ENCODE measurements around the gene RPE. TPM values are rescaled to one million over a fixed set of nuclear protein-coding genes. Genes with fewer than 3 reads are reported as not detected.

Gene RPE
- total RNA-seq, 3 donors from 2014 or later, result 41.0 to 47.5 (median 41.7) TPM

DNA sequence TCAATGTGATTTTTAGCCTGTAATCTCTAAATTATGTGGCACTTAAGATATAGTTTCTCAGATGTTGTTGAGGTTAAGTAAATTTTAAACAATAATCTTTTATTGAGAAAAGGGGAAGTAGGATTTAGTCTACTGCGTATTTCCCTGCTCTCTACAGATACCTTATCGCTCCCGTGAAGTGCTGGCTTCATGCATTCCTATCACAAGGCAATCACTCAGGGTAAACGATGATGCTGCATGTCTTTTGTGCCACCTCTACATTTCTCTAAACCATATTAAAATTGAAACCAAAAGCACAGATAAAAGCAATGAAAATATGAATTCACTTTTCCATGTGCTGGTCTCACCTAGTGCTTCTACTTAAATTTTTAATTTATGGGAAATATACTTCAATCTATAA, 14.4 kb upstream of the RPE start:
- no peaks in the 10 kb centered on the region for H3K36me3 ChIP-seq (ENCODE audit: low read depth)
- DNase-seq, result no peak
- H3K4me3 ChIP-seq, result no peak overlapping the region
- intact Hi-C loops (cut with DNase I, micrococcal nuclease), result no loop called here
- H3K9me3 ChIP-seq, result no peaks in the 10 kb centered on the region
- TF ChIP-seq, protein P1, sequence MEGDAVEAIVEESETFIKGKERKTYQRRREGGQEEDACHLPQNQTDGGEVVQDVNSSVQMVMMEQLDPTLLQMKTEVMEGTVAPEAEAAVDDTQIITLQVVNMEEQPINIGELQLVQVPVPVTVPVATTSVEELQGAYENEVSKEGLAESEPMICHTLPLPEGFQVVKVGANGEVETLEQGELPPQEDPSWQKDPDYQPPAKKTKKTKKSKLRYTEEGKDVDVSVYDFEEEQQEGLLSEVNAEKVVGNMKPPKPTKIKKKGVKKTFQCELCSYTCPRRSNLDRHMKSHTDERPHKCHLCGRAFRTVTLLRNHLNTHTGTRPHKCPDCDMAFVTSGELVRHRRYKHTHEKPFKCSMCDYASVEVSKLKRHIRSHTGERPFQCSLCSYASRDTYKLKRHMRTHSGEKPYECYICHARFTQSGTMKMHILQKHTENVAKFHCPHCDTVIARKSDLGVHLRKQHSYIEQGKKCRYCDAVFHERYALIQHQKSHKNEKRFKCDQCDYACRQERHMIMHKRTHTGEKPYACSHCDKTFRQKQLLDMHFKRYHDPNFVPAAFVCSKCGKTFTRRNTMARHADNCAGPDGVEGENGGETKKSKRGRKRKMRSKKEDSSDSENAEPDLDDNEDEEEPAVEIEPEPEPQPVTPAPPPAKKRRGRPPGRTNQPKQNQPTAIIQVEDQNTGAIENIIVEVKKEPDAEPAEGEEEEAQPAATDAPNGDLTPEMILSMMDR (IDR thresholded peaks at IDR 0.05), result no peak
- H3K4me1 ChIP-seq (ENCODE audit: low read depth), result no peaks in the 10 kb centered on the region
- ATAC-seq, result no peak

DNA sequence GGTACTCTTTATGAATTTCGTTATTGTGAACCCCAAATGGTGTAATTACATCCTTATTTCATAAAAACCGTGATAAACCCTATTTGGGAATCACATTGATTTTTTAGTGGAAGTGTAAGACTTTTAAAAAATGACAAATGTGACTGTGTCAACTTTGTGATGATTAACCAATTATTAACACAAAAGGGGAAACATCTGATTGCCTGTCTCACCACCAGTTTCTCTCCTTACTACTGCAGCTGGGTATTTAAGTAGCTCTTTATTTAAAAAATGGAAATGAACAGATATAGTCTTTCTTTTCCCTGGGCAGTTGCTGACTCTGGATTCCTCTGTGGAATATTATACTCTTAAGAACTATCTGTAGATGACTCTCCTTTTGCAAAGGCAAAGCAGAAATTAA, 11.6 kb upstream of the RPE start:
- intact Hi-C loops (cut with DNase I, micrococcal nuclease), result no loop called here
- DNase-seq, result no peak

DNA sequence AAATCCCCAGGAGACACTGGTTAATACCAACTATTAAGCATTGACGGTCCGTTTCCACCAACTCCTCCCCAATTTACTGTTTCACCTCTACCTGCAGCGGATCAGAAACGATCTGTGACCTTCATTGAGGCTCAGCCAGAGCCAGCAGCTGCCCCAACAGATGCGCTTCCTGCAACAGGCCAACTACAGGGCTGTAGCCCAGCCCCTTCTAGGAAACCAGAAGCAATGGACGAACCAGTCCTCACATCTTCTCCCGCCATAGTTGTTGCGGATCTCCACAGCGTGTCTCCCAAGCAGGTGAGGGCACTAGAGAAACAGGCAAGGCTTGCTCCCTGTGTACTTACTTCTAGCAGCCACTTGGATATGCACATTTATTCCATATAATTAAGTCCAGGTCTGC, 8.5 kb upstream of the RPE start:
- H3K4me1 ChIP-seq (ENCODE audit: low read depth), result no peaks in the 10 kb centered on the region
- H3K36me3 ChIP-seq (ENCODE audit: low read depth), result no peaks in the 10 kb centered on the region
- ATAC-seq (no peak), DNase-seq (no peak)
- TF ChIP-seq, protein P1 (IDR thresholded peaks at IDR 0.05), result no peak
- intact Hi-C loops (cut with DNase I, micrococcal nuclease), result no loop called here
- H3K4me3 ChIP-seq, result no peak overlapping the region
- H3K9me3 ChIP-seq, result no peaks in the 10 kb centered on the region

More for the DNA sequence above, 11.6 kb upstream of the RPE start:
- Histone ChIP-seq H3K4me3 (no peak overlapping the region), H3K36me3 (ENCODE audit: low read depth) (no peaks in the 10 kb centered on the region), H3K9me3 (no peaks in the 10 kb centered on the region), H3K4me1 (ENCODE audit: low read depth) (no peaks in the 10 kb centered on the region)
- no peak for ATAC-seq
- TF ChIP-seq, protein P1 (IDR thresholded peaks at IDR 0.05), result no peak

DNA sequence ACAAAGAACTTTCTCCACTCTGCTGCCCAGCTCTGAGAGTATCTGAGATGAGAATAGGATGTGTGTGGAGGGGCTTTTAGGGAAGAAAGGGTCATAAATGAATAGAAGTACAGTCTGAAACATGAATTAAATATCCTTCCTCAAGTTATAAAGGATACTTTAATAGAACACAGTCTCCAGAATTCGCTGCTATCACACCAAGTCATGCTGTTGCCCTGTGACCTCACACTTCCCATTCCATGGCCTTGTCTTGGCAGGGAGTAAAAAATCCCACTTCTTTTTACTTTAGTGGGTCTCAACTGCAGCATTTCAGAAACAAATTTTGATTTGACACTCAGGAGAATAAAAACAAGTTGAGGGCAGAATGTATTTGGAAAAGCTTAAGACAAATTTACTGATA, 3.8 kb upstream of the RPE start:
- intact Hi-C loops (cut with DNase I, micrococcal nuclease), result no loop called here
- no peak overlapping the region for H3K4me3 ChIP-seq
- H3K36me3 ChIP-seq (ENCODE audit: low read depth), result no peaks in the 10 kb centered on the region
- TF ChIP-seq, protein P1 (IDR thresholded peaks at IDR 0.05), result no peak
- DNase-seq, result no peak
- ATAC-seq, result no peak
- H3K4me1 ChIP-seq (ENCODE audit: low read depth), result peaks cover 8% of the 10 kb centered on the region
- H3K9me3 ChIP-seq, result no peaks in the 10 kb centered on the region

DNA sequence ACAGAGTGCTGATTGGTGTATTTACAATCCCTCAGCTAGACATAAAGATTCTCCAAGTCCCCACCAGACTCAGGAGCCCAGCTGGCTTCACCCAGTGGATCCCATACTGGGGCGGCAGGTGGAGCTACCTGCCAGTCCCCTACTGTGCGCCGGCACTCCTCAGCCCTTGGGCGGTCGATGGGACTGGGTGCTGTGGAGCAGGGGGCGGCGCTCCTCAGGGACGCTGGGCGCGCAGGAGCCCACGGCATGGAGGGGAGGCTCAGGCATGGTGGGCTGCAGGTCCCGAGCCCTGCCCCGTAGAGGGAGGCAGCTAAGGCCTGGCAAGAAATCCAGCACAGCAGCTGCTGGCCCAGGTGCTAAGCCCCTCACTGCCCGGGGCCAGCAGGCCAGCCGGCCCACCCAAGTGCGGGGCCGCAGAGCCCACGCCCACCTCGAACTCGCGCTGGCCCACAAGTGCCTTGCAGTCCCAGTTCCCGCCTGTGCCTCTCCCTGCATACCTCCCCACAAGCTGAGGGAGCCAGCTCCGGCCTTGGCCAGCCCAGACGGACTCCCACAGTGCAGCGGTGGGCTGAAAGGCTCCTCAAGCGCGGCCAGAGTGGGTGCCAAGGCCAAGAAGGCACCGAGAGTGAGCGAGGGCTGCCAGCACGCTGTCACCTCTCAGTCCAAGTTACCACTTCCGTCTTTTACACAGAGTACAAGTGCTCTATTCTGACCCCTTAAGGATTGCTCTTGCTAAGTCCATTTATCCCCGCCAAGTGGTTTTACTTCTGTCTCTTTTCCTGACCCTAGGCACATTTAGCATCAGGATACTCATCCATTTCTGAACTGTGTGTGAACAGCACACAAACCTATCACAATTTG, 1.7 kb upstream of the RPE start:
- TF ChIP-seq, protein P1 (IDR thresholded peaks at IDR 0.05), result no peak
- H3K9me3 ChIP-seq, result no peaks in the 10 kb centered on the region
- H3K4me3 ChIP-seq, result no peak overlapping the region
- intact Hi-C loops (cut with DNase I, micrococcal nuclease), result no loop called here
- no peaks in the 10 kb centered on the region for H3K36me3 ChIP-seq (ENCODE audit: low read depth)
- ATAC-seq, result no peak
- peaks cover 23% of the 10 kb centered on the region for H3K4me1 ChIP-seq (ENCODE audit: low read depth)
- peak in 1 of 3 donors; percentile 45 for DNase-seq
